ENCODE results near the gene RRP1. TPM values are rescaled to one million over a fixed set of nuclear protein-coding genes. Genes with fewer than 3 reads are reported as not detected.

RRP1 gene
- total RNA-seq, 1 donor from 2014 or later = 18.2 TPM

DNA sequence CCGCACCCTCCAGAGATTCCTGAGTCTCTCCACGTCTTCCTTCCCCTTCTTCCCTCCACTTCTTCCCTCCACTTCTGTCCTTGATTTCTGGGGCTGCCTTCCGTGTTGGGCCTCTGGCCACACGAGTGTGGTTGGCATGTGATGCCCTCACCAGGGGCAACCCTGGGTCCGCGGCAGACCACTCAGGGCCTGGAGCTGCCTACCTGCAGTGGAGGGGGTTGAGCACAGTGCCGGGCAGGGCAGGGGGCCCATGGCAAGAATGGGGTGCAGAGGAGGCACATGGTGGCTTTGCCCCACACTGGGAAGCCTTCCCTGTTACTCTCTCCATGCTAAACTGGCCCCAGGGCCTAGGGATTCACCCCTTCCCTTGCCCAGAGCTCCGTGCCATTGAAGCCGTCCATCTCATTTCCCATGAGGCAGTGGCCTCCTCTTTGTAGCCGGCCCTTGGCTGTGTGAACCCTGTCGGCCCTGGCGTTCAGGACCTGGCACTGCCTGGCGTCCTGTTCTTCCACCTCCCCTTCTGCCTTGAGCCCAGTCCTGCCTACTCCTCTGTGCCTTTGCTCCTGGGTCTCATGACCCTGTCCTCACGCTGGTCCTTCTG is 13.4 kb downstream of the RRP1 start:
- no peaks in the 10 kb centered on the region for H3K27me3 ChIP-seq
- DNase-seq (ENCODE audit: extremely low spot score in 2 of 2) = no peak
- TF ChIP-seq POLR2A (IDR thresholded peaks at IDR 0.05) (no peak), CTCF (IDR thresholded peaks at IDR 0.05) (no peak), POLR2AphosphoS5 (IDR thresholded peaks at IDR 0.05; ENCODE audit: insufficient read depth in 1 of 2, low read depth in 1 of 2) (no peak)
- H3K4me1 ChIP-seq = no peaks in the 10 kb centered on the region
- H3K9me3 ChIP-seq = no peaks in the 10 kb centered on the region
- intact Hi-C loops (cut with DNase I) = loop anchor here (10.0 kb wide), 2 partner anchors 48 to 512 kb away; no protein-coding TSS in a partner anchor
- H3K36me3 ChIP-seq = peaks cover 0 to 61% of the 10 kb centered on the region in 2 donors
- H3K4me3 ChIP-seq = no peak overlapping the region
- H3K27ac ChIP-seq = no peak overlapping the region

GRCh38 chr21:43803558-43804300 is 14.4 kb downstream of the RRP1 start:
- intact Hi-C loops (cut with DNase I) = loop anchor here (10.0 kb wide), 2 partner anchors 49 to 511 kb away; no protein-coding TSS in a partner anchor
- H3K27ac ChIP-seq = no peak overlapping the region
- peaks cover 0 to 52% of the 10 kb centered on the region in 2 donors for H3K36me3 ChIP-seq
- no peak overlapping the region for H3K4me3 ChIP-seq
- H3K27me3 ChIP-seq = no peaks in the 10 kb centered on the region
- TF ChIP-seq CTCF (IDR thresholded peaks at IDR 0.05) (no peak), POLR2AphosphoS5 (IDR thresholded peaks at IDR 0.05; ENCODE audit: insufficient read depth in 1 of 2, low read depth in 1 of 2) (no peak), POLR2A (IDR thresholded peaks at IDR 0.05) (no peak)
- DNase-seq (ENCODE audit: extremely low spot score in 2 of 2) = no peak
- no peaks in the 10 kb centered on the region for H3K4me1 ChIP-seq
- H3K9me3 ChIP-seq = no peaks in the 10 kb centered on the region

GRCh38 chr21:43805275-43805800 is 16.0 kb downstream of the RRP1 start:
- Histone ChIP-seq H3K4me1 (peaks cover 15% of the 10 kb centered on the region), H3K27ac (no peak overlapping the region), H3K36me3 (peaks cover 0 to 38% of the 10 kb centered on the region in 2 donors), H3K9me3 (no peaks in the 10 kb centered on the region), H3K27me3 (no peaks in the 10 kb centered on the region), H3K4me3 (no peak overlapping the region)
- DNase-seq (ENCODE audit: extremely low spot score in 2 of 2) = no peak
- TF ChIP-seq CTCF (IDR thresholded peaks at IDR 0.05) = no peak
- TF ChIP-seq POLR2A (IDR thresholded peaks at IDR 0.05) = no peak
- no peak for TF ChIP-seq POLR2AphosphoS5 (IDR thresholded peaks at IDR 0.05; ENCODE audit: insufficient read depth in 1 of 2, low read depth in 1 of 2)
- intact Hi-C loops (cut with DNase I) = loop anchor here (10.0 kb wide), 2 partner anchors 51 to 509 kb away; no protein-coding TSS in a partner anchor

DNA sequence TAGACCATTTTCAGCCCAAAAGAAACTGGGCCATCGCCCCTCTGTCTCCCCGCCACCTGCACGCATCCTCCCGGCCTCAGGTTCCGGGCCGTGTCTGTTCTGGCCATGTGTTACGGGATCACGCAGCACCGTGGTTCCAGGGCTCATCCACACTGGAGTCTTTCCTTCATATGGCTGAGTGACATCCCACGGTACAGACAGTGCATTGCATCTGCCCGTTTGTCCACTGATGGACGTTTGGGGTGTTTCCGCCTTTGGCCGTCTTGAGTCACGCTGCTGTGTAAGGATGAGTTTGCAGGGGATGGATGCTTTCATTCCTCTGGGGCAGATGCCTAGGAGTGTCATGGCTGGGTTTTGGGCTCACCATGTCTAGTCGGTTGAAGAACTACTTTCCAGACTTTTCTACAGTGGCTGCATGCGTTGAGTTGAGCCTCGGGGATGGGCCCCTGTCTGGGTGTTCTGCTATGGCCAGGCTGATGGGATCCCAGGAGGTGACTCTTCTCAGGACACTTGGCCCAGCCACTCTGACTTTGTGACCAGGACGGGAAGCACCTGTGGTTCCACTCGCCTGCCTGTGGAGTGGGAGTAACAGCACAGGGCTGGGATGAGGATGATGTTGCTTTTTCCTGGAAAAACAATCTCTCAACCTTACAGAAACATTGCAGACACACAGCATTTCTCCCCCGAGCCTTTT is 16.8 kb downstream of the RRP1 start:
- intact Hi-C loops (cut with DNase I) = loop anchor here (10.0 kb wide), 2 partner anchors 51 to 509 kb away; no protein-coding TSS in a partner anchor
- Histone ChIP-seq H3K4me1 (peaks cover 24% of the 10 kb centered on the region), H3K27ac (no peak overlapping the region), H3K4me3 (no peak overlapping the region), H3K9me3 (no peaks in the 10 kb centered on the region), H3K36me3 (peaks cover 0 to 29% of the 10 kb centered on the region in 2 donors), H3K27me3 (no peaks in the 10 kb centered on the region)
- no peak for DNase-seq (ENCODE audit: extremely low spot score in 2 of 2)
- TF ChIP-seq POLR2A (IDR thresholded peaks at IDR 0.05) (no peak), CTCF (IDR thresholded peaks at IDR 0.05) (no peak), POLR2AphosphoS5 (IDR thresholded peaks at IDR 0.05; ENCODE audit: insufficient read depth in 1 of 2, low read depth in 1 of 2) (no peak)

Measured in vagina (tissue), 2 donors.